Hepatocyte (in vitro differentiated cells): ENCODE data around the gene NYNRIN.

ENCODE experiments used
- CTCF ChIP-seq: fragments of 200-600 bp; sonication (generic); IDR thresholded peaks from 2 replicates; pipeline ENCODE4 v1.5.1; 2016; ENCODE audit warnings: antibody characterized with exemption, mild to moderate bottlenecking; ENCODE audit not compliant: poor library complexity
- EZH2 ChIP-seq: fragments of 200-600 bp; sonication (generic); IDR thresholded peaks from 2 replicates; pipeline ENCODE4 v1.6.1; 2016; ENCODE audit warnings: antibody characterized with exemption, mild to moderate bottlenecking, borderline replicate concordance
- EZH2phosphoT487 ChIP-seq: fragments of 200-600 bp; sonication (generic); IDR thresholded peaks from one replicate; pipeline ENCODE4 v1.6.1; 2018; ENCODE audit warnings: antibody characterized with exemption, mild to moderate bottlenecking, low read depth, moderate library complexity; ENCODE audit not compliant: unreplicated experiment, severe bottlenecking

GRCh38 chr14:24415421-24416253 is 16.8 kb downstream of the NYNRIN start:
- TF ChIP-seq EZH2, result no peak
- no peak for TF ChIP-seq CTCF
- no peak for TF ChIP-seq EZH2phosphoT487
